ENCODE results near the gene RNF111. TPM values are rescaled to one million over a fixed set of nuclear protein-coding genes. Genes with fewer than 3 reads are reported as not detected.
"Not testable (repeated sequence)": the region's sequence is repeated elsewhere in the genome, so short reads cannot be mapped to it uniquely, and the experiment has no call there.

The RNF111 gene
- total and polyA plus RNA-seq, 3 experiments from 2014 or later, result 14.8 to 26.9 (median 24.8) TPM

GRCh38 chr15:58985443-58985842, 2.0 kb upstream of the RNF111 start:
- no peak for DNase-seq
- CTCF ChIA-PET, result no interaction called here
- Histone ChIP-seq H3K9me3 (ENCODE audit: low read length) (no peaks in the 10 kb centered on the region), H3K27me3 (ENCODE audit: insufficient read depth, low read length, poor library complexity, severe bottlenecking) (no peaks in the 10 kb centered on the region), H3K36me3 (ENCODE audit: insufficient read depth, low read length) (no peaks in the 10 kb centered on the region), H3K4me3 (ENCODE audit: low read length) (no peak overlapping the region), H3K27ac (ENCODE audit: low read depth, low read length) (no peak overlapping the region), H3K4me1 (ENCODE audit: insufficient read depth, low read length) (peaks cover 29% of the 10 kb centered on the region)
- H3K4me3 Mint-ChIP-seq, result peak overlapping the region in 1 of 7 donors; percentile 65
- peaks cover 0 to 16% (median 0%) of the 10 kb centered on the region in 3 donors for H3K36me3 Mint-ChIP-seq
- H3K27ac Mint-ChIP-seq, result peak overlapping the region in 3 of 8 donors; percentile 3 to 82 (median 5)
- H3K4me1 Mint-ChIP-seq, result peaks cover 41 to 54% (median 52%) of the 10 kb centered on the region in 3 donors
- H3K9me3 Mint-ChIP-seq, result peaks cover 0 to 2% (median 0%) of the 10 kb centered on the region in 5 donors
- POLR2A ChIA-PET, result no interaction called here
- no peaks in the 10 kb centered on the region for H3K27me3 Mint-ChIP-seq

DNA sequence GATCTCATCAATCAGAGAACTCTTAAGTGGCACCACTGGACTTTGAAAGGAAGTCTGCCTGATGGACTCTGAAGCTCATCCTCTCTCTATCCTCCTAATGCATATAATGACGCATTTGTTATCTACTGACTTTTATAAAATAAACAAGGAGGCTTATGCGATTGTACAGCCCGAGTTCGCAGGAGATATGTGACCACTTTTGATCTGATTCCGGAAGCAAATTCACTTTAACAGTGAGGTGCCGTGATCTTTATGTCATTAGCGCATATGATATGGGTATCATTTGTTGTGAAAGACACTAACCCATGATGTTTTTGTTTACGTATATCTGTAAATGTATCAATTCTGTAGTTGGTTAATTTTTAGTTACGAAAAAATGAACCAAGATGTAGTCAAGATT, 427 bp upstream of the RNF111 start:
- POLR2A ChIA-PET, result interaction anchor here (0.7 to 1.4 kb wide), 3 partner anchors 11 to 1377 kb away, joined by 3 to 4 read pairs (median 3); partner anchors contain the start of gene MINDY2
- Mint-ChIP-seq H3K9me3 (peaks cover 0 to 2% (median 0%) of the 10 kb centered on the region in 5 donors), H3K36me3 (peaks cover 0 to 29% (median 0%) of the 10 kb centered on the region in 3 donors), H3K27ac (peak overlapping the region; percentile 77 to 99 (median 96)), H3K4me3 (peak overlapping the region; percentile 90 to 100 (median 94)), H3K27me3 (no peaks in the 10 kb centered on the region), H3K4me1 (peaks cover 42 to 55% (median 53%) of the 10 kb centered on the region in 3 donors)
- Histone ChIP-seq H3K27ac (ENCODE audit: low read depth, low read length) (peak overlapping the region; percentile 76), H3K27me3 (ENCODE audit: insufficient read depth, low read length, poor library complexity, severe bottlenecking) (no peaks in the 10 kb centered on the region), H3K36me3 (ENCODE audit: insufficient read depth, low read length) (no peaks in the 10 kb centered on the region), H3K9me3 (ENCODE audit: low read length) (no peaks in the 10 kb centered on the region), H3K4me1 (ENCODE audit: insufficient read depth, low read length) (peaks cover 25% of the 10 kb centered on the region), H3K4me3 (ENCODE audit: low read length) (peak overlapping the region; percentile 88)
- DNase-seq, result no peak
- CTCF ChIA-PET, result interaction anchor here (1.1 to 1.3 kb wide), 2 partner anchors 8 to 542 kb away, joined by 3 to 6 read pairs; no protein-coding TSS in a partner anchor

DNA sequence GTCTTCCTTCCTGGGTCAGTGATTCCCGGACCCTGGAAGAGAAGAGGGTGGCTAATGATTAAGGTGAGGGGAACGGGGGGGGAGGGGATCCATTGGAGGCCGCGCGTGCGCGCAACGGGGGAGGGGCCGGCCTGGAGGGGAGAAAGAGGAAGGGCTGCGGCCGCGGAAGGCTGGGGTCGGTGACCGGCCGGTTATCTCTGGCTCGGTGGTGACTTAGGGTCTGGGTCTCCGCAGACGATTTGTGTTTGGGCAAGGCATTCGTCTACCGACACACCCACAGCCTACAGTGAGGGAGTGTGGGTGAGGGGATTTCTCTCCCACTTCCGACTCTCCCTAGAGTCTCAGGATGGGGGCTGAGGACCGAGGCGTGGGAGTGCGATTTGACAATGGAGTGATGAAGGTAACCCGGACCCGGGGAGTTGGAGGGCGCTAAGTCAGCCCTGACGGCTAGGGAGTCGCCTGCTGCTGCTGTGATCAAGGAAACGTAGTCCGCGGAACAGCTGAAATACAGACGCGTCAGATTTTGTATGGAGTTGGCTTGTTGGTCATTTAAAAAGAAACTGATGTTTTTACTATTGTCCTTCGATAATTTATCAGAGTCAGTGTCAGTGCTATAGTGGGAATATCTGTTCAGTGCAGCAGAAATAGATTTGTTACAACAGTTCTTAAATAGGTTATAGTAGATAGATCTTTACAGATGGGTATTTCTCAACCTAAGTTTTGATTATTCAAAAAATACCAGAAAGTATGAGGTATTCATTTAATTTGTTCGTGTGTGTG, 733 bp downstream of the RNF111 start:
- no peaks in the 10 kb centered on the region for H3K27me3 ChIP-seq (ENCODE audit: insufficient read depth, low read length, poor library complexity, severe bottlenecking)
- Mint-ChIP-seq H3K36me3 (peaks cover 0 to 34% (median 0%) of the 10 kb centered on the region in 3 donors), H3K9me3 (peaks cover 0 to 2% (median 0%) of the 10 kb centered on the region in 5 donors), H3K4me3 (peak overlapping the region; percentile 90 to 100 (median 94)), H3K4me1 (peaks cover 43 to 56% (median 53%) of the 10 kb centered on the region in 3 donors), H3K27ac (peak overlapping the region; percentile 77 to 99 (median 96)), H3K27me3 (no peaks in the 10 kb centered on the region)
- CTCF ChIA-PET, result interaction anchor here (0.8 to 1.3 kb wide), 3 partner anchors 9 to 541 kb away, joined by 3 to 6 read pairs (median 3); no protein-coding TSS in a partner anchor
- H3K27ac ChIP-seq (ENCODE audit: low read depth, low read length), result peak overlapping the region; percentile 76
- H3K4me3 ChIP-seq (ENCODE audit: low read length), result peak overlapping the region; percentile 88
- no peaks in the 10 kb centered on the region for H3K9me3 ChIP-seq (ENCODE audit: low read length)
- DNase-seq, result peak; percentile 22 to 67 (median 55)
- H3K36me3 ChIP-seq (ENCODE audit: insufficient read depth, low read length), result no peaks in the 10 kb centered on the region
- peaks cover 23% of the 10 kb centered on the region for H3K4me1 ChIP-seq (ENCODE audit: insufficient read depth, low read length)
- POLR2A ChIA-PET, result no interaction called here

- H3K36me3 ChIP-seq (ENCODE audit: insufficient read depth, low read length), result no peaks in the 10 kb centered on the region
- no peak overlapping the region for H3K4me3 Mint-ChIP-seq
- peaks cover 0 to 48% (median 4%) of the 10 kb centered on the region in 3 donors for H3K36me3 Mint-ChIP-seq
- no peak overlapping the region for H3K4me3 ChIP-seq (ENCODE audit: low read length)
- peak overlapping the region in 1 of 8 donors; percentile 17 for H3K27ac Mint-ChIP-seq
- POLR2A ChIA-PET, result no interaction called here
- H3K27ac ChIP-seq (ENCODE audit: low read depth, low read length), result no peak overlapping the region
- peaks cover 50 to 68% (median 64%) of the 10 kb centered on the region in 3 donors for H3K4me1 Mint-ChIP-seq
- DNase-seq, result no peak
- no peaks in the 10 kb centered on the region for H3K9me3 ChIP-seq (ENCODE audit: low read length)
- H3K9me3 Mint-ChIP-seq, result peaks cover 0 to 2% (median 0%) of the 10 kb centered on the region in 5 donors
- H3K27me3 ChIP-seq (ENCODE audit: insufficient read depth, low read length, poor library complexity, severe bottlenecking), result no peaks in the 10 kb centered on the region
- peaks cover 19% of the 10 kb centered on the region for H3K4me1 ChIP-seq (ENCODE audit: insufficient read depth, low read length)
- no peaks in the 10 kb centered on the region for H3K27me3 Mint-ChIP-seq
- CTCF ChIA-PET, result no interaction called here
Observed at GRCh38 chr15:58992181-58992580, 4.7 kb downstream of the RNF111 start.

GRCh38 chr15:58994906-58995453, 7.5 kb downstream of the RNF111 start:
- Histone ChIP-seq H3K9me3 (ENCODE audit: low read length) (no peaks in the 10 kb centered on the region), H3K27ac (ENCODE audit: low read depth, low read length) (no peak overlapping the region), H3K27me3 (ENCODE audit: insufficient read depth, low read length, poor library complexity, severe bottlenecking) (no peaks in the 10 kb centered on the region), H3K4me3 (ENCODE audit: low read length) (no peak overlapping the region), H3K36me3 (ENCODE audit: insufficient read depth, low read length) (no peaks in the 10 kb centered on the region), H3K4me1 (ENCODE audit: insufficient read depth, low read length) (peaks cover 16% of the 10 kb centered on the region)
- H3K27me3 Mint-ChIP-seq, result no peaks in the 10 kb centered on the region
- peaks cover 42 to 64% (median 61%) of the 10 kb centered on the region in 3 donors for H3K4me1 Mint-ChIP-seq
- peak overlapping the region in 3 of 8 donors; percentile 1 to 73 (median 25) for H3K27ac Mint-ChIP-seq
- POLR2A ChIA-PET, result no interaction called here
- no peak overlapping the region for H3K4me3 Mint-ChIP-seq
- no peak for DNase-seq
- CTCF ChIA-PET, result no interaction called here
- peaks cover 0 to 36% (median 4%) of the 10 kb centered on the region in 3 donors for H3K36me3 Mint-ChIP-seq
- no peaks in the 10 kb centered on the region for H3K9me3 Mint-ChIP-seq

GRCh38 chr15:58999694-59000093, 12.2 kb downstream of the RNF111 start:
- CTCF ChIA-PET, result no interaction called here
- peaks cover 47 to 71% (median 67%) of the 10 kb centered on the region in 3 donors for H3K4me1 Mint-ChIP-seq
- H3K27ac Mint-ChIP-seq, result peak overlapping the region in 3 of 8 donors; percentile 8 to 70 (median 66)
- DNase-seq, result no peak
- H3K4me1 ChIP-seq (ENCODE audit: insufficient read depth, low read length), result no peaks in the 10 kb centered on the region
- H3K9me3 Mint-ChIP-seq, result no peaks in the 10 kb centered on the region
- no peaks in the 10 kb centered on the region for H3K27me3 Mint-ChIP-seq
- POLR2A ChIA-PET, result no interaction called here
- H3K36me3 Mint-ChIP-seq, result peaks cover 0 to 30% (median 12%) of the 10 kb centered on the region in 3 donors
- no peaks in the 10 kb centered on the region for H3K9me3 ChIP-seq (ENCODE audit: low read length)
- peaks cover 4% of the 10 kb centered on the region for H3K36me3 ChIP-seq (ENCODE audit: insufficient read depth, low read length)
- peak overlapping the region in 2 of 7 donors; percentile 36 to 45 for H3K4me3 Mint-ChIP-seq
- H3K4me3 ChIP-seq (ENCODE audit: low read length), result no peak overlapping the region
- H3K27ac ChIP-seq (ENCODE audit: low read depth, low read length), result no peak overlapping the region
- no peaks in the 10 kb centered on the region for H3K27me3 ChIP-seq (ENCODE audit: insufficient read depth, low read length, poor library complexity, severe bottlenecking)

DNA sequence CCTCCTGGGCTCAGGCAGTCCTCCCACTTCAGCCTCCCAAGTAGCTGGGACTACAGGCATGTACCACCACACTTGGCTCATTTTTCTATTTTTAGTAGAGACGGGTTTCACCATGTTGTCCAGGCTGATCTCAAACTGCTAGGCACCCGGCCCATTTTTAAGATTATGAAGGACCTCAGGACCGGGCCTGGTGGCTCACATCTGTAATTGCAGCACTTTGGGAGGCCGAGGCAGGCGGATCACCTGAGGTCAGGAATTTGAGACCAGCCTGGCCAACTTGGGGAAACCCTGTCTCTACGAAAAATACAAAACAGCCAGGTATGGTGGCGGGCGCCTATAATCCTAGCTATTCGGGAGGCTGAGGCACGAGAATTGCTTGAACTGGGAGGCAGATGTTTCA, 12.8 kb downstream of the RNF111 start:
- H3K4me3 ChIP-seq (ENCODE audit: low read length); CTCF ChIA-PET; H3K27ac ChIP-seq (ENCODE audit: low read depth, low read length); H3K9me3 Mint-ChIP-seq; POLR2A ChIA-PET; H3K4me1 ChIP-seq (ENCODE audit: insufficient read depth, low read length); H3K27me3 ChIP-seq (ENCODE audit: insufficient read depth, low read length, poor library complexity, severe bottlenecking); DNase-seq; H3K27me3 Mint-ChIP-seq; H3K9me3 ChIP-seq (ENCODE audit: low read length); H3K4me3 Mint-ChIP-seq; H3K36me3 ChIP-seq (ENCODE audit: insufficient read depth, low read length): not testable (repeated sequence)
- Mint-ChIP-seq H3K4me1 (peaks cover 45 to 70% (median 67%) of the 10 kb centered on the region in 3 donors), H3K36me3 (peaks cover 0 to 30% (median 9%) of the 10 kb centered on the region in 3 donors), H3K27ac (peak overlapping the region in 1 of 8 donors; percentile 14)

- Histone ChIP-seq H3K9me3 (ENCODE audit: low read length) (no peaks in the 10 kb centered on the region), H3K27ac (ENCODE audit: low read depth, low read length) (no peak overlapping the region), H3K36me3 (ENCODE audit: insufficient read depth, low read length) (peaks cover 4% of the 10 kb centered on the region), H3K27me3 (ENCODE audit: insufficient read depth, low read length, poor library complexity, severe bottlenecking) (no peaks in the 10 kb centered on the region), H3K4me3 (ENCODE audit: low read length) (no peak overlapping the region), H3K4me1 (ENCODE audit: insufficient read depth, low read length) (no peaks in the 10 kb centered on the region)
- no peaks in the 10 kb centered on the region for H3K9me3 Mint-ChIP-seq
- ChIA-PET CTCF (no interaction called here), POLR2A (no interaction called here)
- H3K4me1 Mint-ChIP-seq, result peaks cover 54 to 78% (median 77%) of the 10 kb centered on the region in 3 donors
- no peak for DNase-seq
- peaks cover 0 to 1% of the 10 kb centered on the region in 2 donors for H3K27me3 Mint-ChIP-seq
- peaks cover 3 to 42% (median 14%) of the 10 kb centered on the region in 3 donors for H3K36me3 Mint-ChIP-seq
- H3K4me3 Mint-ChIP-seq, result no peak overlapping the region
- H3K27ac Mint-ChIP-seq, result peak overlapping the region in 1 of 8 donors; percentile 32
Observed at GRCh38 chr15:59001946-59002345, 14.5 kb downstream of the RNF111 start.

All from CD8-positive, alpha-beta memory T cell (primary cell).